Activated CD8-positive, alpha-beta T cell treated with anti-CD3 and anti-CD28 coated beads for 36 hours (primary cell): ENCODE data around the gene AHNAK. TPM values are rescaled to one million over a fixed set of nuclear protein-coding genes. Genes with fewer than 3 reads are reported as not detected.

ENCODE experiments used
- ATAC-seq: fragments of 200-7000 bp; cut with Tn5 transposase; one replicate; pipeline ENCODE4 v1.10.0; 2021; ENCODE audit warnings: mild to moderate bottlenecking, moderate library complexity
- CTCF ChIA-PET: fragments of 350-600 bp; sonication (Branson Sonifier 250); formaldehyde crosslinking; loops from one replicate; lab custom pipeline; 2021; ENCODE audit warnings: antibody characterized with exemption; lab: Charles Lee
- POLR2A ChIA-PET: fragments of 350-600 bp; sonication (Branson Sonifier 250); formaldehyde crosslinking; loops from one replicate; lab custom pipeline; 2021; ENCODE audit warnings: antibody characterized with exemption; lab: Charles Lee
- DNase-seq: peaks from one replicate; pipeline ENCODE4 v3.0.0-alpha.2; 2020
- H3K27ac Mint-ChIP-seq: one replicate; pipeline ENCODE4 v1.8.0; 2021; ENCODE audit warnings: mild to moderate bottlenecking, mixed read lengths
- H3K27me3 Mint-ChIP-seq: one replicate; pipeline ENCODE4 v1.8.0; 2021; ENCODE audit warnings: mixed read lengths
- H3K36me3 Mint-ChIP-seq: one replicate; pipeline ENCODE4 v1.8.0; 2021; ENCODE audit warnings: low read depth, mixed read lengths
- H3K4me1 Mint-ChIP-seq: one replicate; pipeline ENCODE4 v1.8.0; 2021; ENCODE audit warnings: low read depth, mixed read lengths
- H3K4me3 Mint-ChIP-seq: one replicate; pipeline ENCODE4 v1.8.0; 2021; ENCODE audit warnings: mild to moderate bottlenecking, moderate library complexity, mixed read lengths
- H3K9me3 Mint-ChIP-seq: one replicate; pipeline ENCODE4 v1.8.0; 2021; ENCODE audit warnings: mixed read lengths
- intact Hi-C: fragments of 100-400 bp; cut with micrococcal nuclease; formaldehyde crosslinking; loops from one replicate; pipeline ENCODE4 v1.10.0; 2022
- total RNA-seq, 2 experiments: library from RNA; stranded (reverse); gene quantifications; one replicate each; pipeline ENCODE4 v1.2.3, GENCODE V29; 2021
- TF ChIP-seq, protein P1 (sequence below): fragments of 200-600 bp; IDR thresholded peaks from one replicate; pipeline ENCODE4 v1.8.0; 2022; ENCODE audit warnings: antibody characterized with exemption, mild to moderate bottlenecking

Gene AHNAK
- total RNA-seq, 2 experiments from 2014 or later: 41.1 to 43.0 TPM

DNA sequence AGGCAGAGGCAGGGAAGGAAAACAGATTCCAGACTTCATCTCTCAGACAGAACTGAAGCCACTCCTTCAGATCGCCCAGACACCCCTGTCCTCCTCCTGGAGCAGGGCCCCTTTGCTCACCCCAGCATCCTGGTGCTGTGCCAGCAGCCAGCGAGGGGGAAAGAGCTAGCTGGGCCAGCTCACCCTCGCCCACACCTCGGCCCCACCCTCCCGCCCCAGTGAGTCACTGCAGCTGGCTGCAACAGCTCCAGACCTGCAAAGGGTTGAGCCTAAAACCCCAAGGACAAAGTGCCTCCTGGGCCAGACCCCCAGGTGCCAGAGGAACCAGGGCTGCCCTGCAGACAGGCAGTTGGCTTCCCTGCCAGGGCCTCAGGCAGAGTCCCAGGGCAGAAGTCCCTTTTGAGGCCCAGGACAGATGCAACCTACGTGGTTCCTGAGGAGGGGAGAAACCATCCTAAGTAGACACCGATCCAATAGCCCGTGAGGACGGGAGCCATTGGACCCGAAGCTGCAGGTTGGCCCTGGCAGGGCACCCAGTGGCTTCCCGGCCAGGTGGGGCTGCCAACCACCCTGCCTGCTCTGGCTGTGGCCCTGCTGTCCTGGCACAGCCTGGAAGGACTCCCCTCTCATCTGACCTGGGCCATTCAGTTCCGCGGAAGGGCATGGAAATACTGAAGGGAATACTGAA, 7.2 kb downstream of the AHNAK start:
- peak overlapping the region; percentile 77 for H3K27ac Mint-ChIP-seq
- POLR2A ChIA-PET: interaction anchor here (1.5 kb wide), 1 partner anchor 42 kb away, joined by 3 read pairs; no protein-coding TSS in a partner anchor
- peaks cover 3% of the 10 kb centered on the region for H3K36me3 Mint-ChIP-seq
- TF ChIP-seq, protein P1, sequence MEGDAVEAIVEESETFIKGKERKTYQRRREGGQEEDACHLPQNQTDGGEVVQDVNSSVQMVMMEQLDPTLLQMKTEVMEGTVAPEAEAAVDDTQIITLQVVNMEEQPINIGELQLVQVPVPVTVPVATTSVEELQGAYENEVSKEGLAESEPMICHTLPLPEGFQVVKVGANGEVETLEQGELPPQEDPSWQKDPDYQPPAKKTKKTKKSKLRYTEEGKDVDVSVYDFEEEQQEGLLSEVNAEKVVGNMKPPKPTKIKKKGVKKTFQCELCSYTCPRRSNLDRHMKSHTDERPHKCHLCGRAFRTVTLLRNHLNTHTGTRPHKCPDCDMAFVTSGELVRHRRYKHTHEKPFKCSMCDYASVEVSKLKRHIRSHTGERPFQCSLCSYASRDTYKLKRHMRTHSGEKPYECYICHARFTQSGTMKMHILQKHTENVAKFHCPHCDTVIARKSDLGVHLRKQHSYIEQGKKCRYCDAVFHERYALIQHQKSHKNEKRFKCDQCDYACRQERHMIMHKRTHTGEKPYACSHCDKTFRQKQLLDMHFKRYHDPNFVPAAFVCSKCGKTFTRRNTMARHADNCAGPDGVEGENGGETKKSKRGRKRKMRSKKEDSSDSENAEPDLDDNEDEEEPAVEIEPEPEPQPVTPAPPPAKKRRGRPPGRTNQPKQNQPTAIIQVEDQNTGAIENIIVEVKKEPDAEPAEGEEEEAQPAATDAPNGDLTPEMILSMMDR: no peak
- CTCF ChIA-PET: interaction anchor here (1.9 to 10.6 kb wide), 3 partner anchors 12 to 144 kb away, joined by 5 to 186 read pairs (median 18); partner anchors contain the start of gene SCGB1A1
- H3K9me3 Mint-ChIP-seq: no peaks in the 10 kb centered on the region
- H3K27me3 Mint-ChIP-seq: no peaks in the 10 kb centered on the region
- intact Hi-C loops: no loop called here
- ATAC-seq (peak; percentile 49), DNase-seq (peak; percentile 76)
- H3K4me3 Mint-ChIP-seq: no peak overlapping the region
- H3K4me1 Mint-ChIP-seq: peaks cover 55% of the 10 kb centered on the region

DNA sequence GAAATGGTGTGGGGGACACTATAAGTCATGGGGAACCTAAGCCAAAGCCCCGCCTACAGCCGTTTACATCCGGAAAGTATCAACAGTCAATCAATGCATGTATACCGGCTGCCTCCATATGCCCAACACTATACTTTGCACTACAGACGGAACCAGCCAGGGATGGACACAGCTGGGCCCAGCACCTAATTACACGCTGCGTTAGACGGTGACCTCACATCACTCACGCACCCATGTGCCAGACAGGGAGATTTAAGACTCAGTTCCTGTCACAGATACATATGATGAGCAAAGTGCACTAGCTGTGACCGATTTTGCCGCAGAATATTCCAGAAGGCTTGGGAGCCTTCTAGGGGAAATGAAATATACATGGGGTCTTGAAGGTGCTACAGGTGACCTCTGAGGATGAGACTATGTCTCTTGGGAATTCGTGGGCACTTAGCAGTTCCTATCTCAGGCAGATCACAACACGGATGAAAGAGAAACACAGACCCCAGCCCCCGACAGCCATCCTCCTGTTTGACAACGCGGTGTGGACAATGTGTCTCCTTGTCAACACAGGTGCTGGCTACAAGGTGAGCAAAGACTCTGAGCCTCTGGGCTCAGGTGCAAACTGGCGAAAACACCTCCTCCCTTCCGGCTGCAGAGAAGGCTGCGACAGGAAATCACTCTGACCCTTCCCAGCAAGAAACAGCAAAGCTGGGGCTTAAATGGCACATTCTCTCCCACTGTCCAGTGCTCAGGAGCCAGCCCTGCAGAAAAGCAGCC, 8.0 kb downstream of the AHNAK start:
- Mint-ChIP-seq H3K4me1 (peaks cover 48% of the 10 kb centered on the region), H3K4me3 (no peak overlapping the region), H3K9me3 (no peaks in the 10 kb centered on the region), H3K27ac (peak overlapping the region; percentile 77), H3K27me3 (no peaks in the 10 kb centered on the region), H3K36me3 (peaks cover 3% of the 10 kb centered on the region)
- POLR2A ChIA-PET: interaction anchor here (1.4 to 1.5 kb wide), 2 partner anchors 20 to 41 kb away, joined by 3 to 4 read pairs; no protein-coding TSS in a partner anchor
- TF ChIP-seq, protein P1: no peak
- CTCF ChIA-PET: interaction anchor here (1.9 to 10.6 kb wide), 3 partner anchors 13 to 144 kb away, joined by 5 to 186 read pairs (median 18); partner anchors contain the start of gene SCGB1A1
- DNase-seq (no peak), ATAC-seq (no peak)
- intact Hi-C loops: no loop called here

DNA sequence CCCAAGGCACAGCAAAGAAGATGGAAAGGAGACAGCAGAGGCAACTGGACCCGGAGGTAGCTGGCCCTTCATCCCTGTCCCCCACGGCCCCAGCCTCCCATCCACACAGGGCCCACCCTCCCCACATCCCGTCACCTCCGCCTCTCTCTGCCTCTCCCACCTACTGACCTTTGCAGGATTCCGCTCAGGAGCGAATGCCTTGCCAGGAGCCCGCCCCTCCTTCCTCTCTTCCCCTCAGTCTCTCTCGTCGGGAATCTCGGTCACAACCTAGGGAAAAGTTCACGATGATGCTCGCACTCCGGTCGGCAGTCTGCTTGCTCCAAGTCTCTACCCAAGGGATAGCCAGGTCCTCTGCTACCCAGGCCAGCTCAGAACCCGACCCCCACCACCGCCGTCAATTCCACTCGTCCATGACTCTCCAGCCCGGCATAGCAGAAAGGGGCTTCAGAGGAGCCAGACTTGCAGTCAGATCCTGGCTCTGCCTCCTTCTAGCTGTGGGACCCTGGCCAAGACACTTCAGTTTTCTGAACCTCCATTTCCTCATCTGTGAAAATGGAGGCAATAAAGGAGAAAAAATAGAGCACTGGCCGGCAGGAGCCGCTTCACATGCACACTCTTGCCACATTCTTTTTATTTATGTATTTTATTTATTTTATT, 10.2 kb downstream of the AHNAK start:
- Mint-ChIP-seq H3K9me3 (no peaks in the 10 kb centered on the region), H3K4me1 (peaks cover 27% of the 10 kb centered on the region), H3K4me3 (no peak overlapping the region), H3K27ac (no peak overlapping the region), H3K36me3 (peaks cover 4% of the 10 kb centered on the region), H3K27me3 (no peaks in the 10 kb centered on the region)
- CTCF ChIA-PET: interaction anchor here (10.6 kb wide), 1 partner anchor 112 kb away, joined by 186 read pairs; the partner anchor contains the start of gene SCGB1A1
- ATAC-seq (no peak), DNase-seq (no peak)
- TF ChIP-seq, protein P1: no peak
- intact Hi-C loops: no loop called here
- POLR2A ChIA-PET: no interaction called here

DNA sequence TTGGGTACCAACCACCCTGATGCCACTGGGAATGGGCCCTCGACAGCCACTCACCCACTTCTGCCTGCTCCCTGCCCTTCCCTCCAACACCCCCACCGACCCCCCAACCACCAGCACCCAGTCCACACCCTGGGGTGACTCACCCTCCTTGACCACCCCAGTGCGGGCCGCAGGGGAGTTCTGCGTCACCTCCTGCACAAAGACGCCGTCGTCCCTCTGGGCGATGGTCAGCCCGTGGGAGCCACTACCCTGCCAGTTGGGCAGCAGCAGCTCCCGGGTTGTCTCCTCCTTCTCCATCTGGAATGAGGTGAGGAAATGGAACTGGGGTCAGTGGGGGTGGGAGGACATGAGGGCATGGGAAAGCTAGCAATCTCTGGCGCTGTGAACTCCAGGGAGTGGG, 10.8 kb downstream of the AHNAK start:
- no peaks in the 10 kb centered on the region for H3K27me3 Mint-ChIP-seq
- H3K27ac Mint-ChIP-seq: no peak overlapping the region

More for the DNA sequence above, 10.8 kb downstream of the AHNAK start:
- intact Hi-C loops: no loop called here
- Mint-ChIP-seq H3K36me3 (peaks cover 4% of the 10 kb centered on the region), H3K4me1 (peaks cover 21% of the 10 kb centered on the region), H3K4me3 (no peak overlapping the region), H3K9me3 (no peaks in the 10 kb centered on the region)
- ChIA-PET CTCF (interaction anchor here (10.6 kb wide), 1 partner anchor 111 kb away, joined by 186 read pairs; the partner anchor contains the start of gene SCGB1A1), POLR2A (no interaction called here)
- ATAC-seq: no peak
- TF ChIP-seq, protein P1: no peak
- no peak for DNase-seq
